Measurements from ENCODE around the gene RCBTB1.

The RCBTB1 gene

GRCh38 chr13:49502954-49503353 is 82.4 kb downstream of the RCBTB1 start:
- DNase-seq, result no peak

- peak; percentile 20 for DNase-seq
These were observed 85.3 kb downstream of the RCBTB1 start for GRCh38 chr13:49499889-49500660.

- no peak for DNase-seq
These were observed 87.2 kb downstream of the RCBTB1 start for GRCh38 chr13:49498206-49498605.

- no peak for DNase-seq
These were observed 88.1 kb downstream of the RCBTB1 start for GRCh38 chr13:49497272-49497671.

- DNase-seq, result peak; percentile 54
These were observed 88.5 kb downstream of the RCBTB1 start for GRCh38 chr13:49496837-49497236.

GRCh38 chr13:49495783-49496762 is 89.3 kb downstream of the RCBTB1 start, which contains the start of gene PHF11:
Gene PHF11, plus strand, starts transcription at chr13:49495953. Its CDS starts 49 bp downstream, at chr13:49496002.
- DNase-seq, result peak; percentile 92

GRCh38 chr13:49494645-49495044 is 90.7 kb downstream of the RCBTB1 start:
- no peak for DNase-seq

GRCh38 chr13:49488563-49488962 is 96.8 kb downstream of the RCBTB1 start:
- no peak for DNase-seq
